Mucosa of descending colon (tissue), 3 donors: ENCODE data around the gene S100A7. TPM values are rescaled to one million over a fixed set of nuclear protein-coding genes. Genes with fewer than 3 reads are reported as not detected.

ENCODE experiments used
- ATAC-seq: fragments of 200-7000 bp; cut with Tn5 transposase; one replicate; pipeline ENCODE4 v1.9.1; 2020; ENCODE audit warnings: mild to moderate bottlenecking, moderate library complexity
- DNase-seq, 3 donors: peaks; one replicate each; pipeline ENCODE4 v3.0.0-alpha.2; 2020
- H3K36me3 ChIP-seq: fragments of 200-600 bp; one replicate; pipeline ENCODE4 v1.8.0; 2021; ENCODE audit warnings: low read depth, mild to moderate bottlenecking
- H3K4me1 ChIP-seq: fragments of 200-600 bp; one replicate; pipeline ENCODE4 v1.8.0; 2021; ENCODE audit warnings: low read depth, mild to moderate bottlenecking
- H3K4me3 ChIP-seq: fragments of 200-600 bp; one replicate; pipeline ENCODE4 v1.8.0; 2021; ENCODE audit warnings: mild to moderate bottlenecking
- H3K9me3 ChIP-seq: fragments of 200-600 bp; one replicate; pipeline ENCODE4 v1.8.0; 2021; ENCODE audit warnings: mild to moderate bottlenecking
- CTCF ChIP-seq: fragments of 200-600 bp; IDR thresholded peaks from one replicate; pipeline ENCODE4 v1.8.0; 2022; ENCODE audit warnings: antibody characterized with exemption, mild to moderate bottlenecking
- intact Hi-C, 2 donors: fragments of 100-400 bp; cut with DNase I in 1 of 2; cut with micrococcal nuclease in 1 of 2; formaldehyde crosslinking; loops; one replicate each; pipeline versions ENCODE4 v1.11.0 to v1.11.1; 2022; cut with DNase I, micrococcal nuclease
- total RNA-seq, 3 donors: library from RNA; stranded (reverse); fragmentation: NEBNext Ultra II Directional in 2 of 3; extraction: Animal tissue kit (Norgen Biotek cat#: 25700) in 2 of 3; gene quantifications; one replicate each; pipeline versions ENCODE4 v1.2.1 to v1.2.4, GENCODE V29; 2021 to 2023
- donor health status: DM: no; HTN: no; CAD: no; lungs with moderate emphysema.
- donor health status: DM: no; HTN: no; CAD: no.
- donor health status: DM: no; HTN: yes; CAD: no.

The S100A7 gene
- total RNA-seq, 3 donors from 2014 or later = not detected

GRCh38 chr1:153430561-153430960, 29.9 kb downstream of the S100A7 start:
- TF ChIP-seq CTCF = no peak
- H3K9me3 ChIP-seq = no peaks in the 10 kb centered on the region
- H3K36me3 ChIP-seq = no peaks in the 10 kb centered on the region
- intact Hi-C loops = no loop called here
- H3K4me3 ChIP-seq = no peak overlapping the region
- DNase-seq = no peak
- no peak for ATAC-seq
- H3K4me1 ChIP-seq = no peaks in the 10 kb centered on the region

- DNase-seq (no peak), ATAC-seq (no peak)
- intact Hi-C loops = no loop called here
- Histone ChIP-seq H3K4me1 (no peaks in the 10 kb centered on the region), H3K4me3 (no peak overlapping the region), H3K9me3 (no peaks in the 10 kb centered on the region), H3K36me3 (no peaks in the 10 kb centered on the region)
- no peak for TF ChIP-seq CTCF
Measured at GRCh38 chr1:153430166-153430553, 30.3 kb downstream of the S100A7 start.

GRCh38 chr1:153429266-153430165, 30.9 kb downstream of the S100A7 start:
- Histone ChIP-seq H3K9me3 (no peaks in the 10 kb centered on the region), H3K4me1 (no peaks in the 10 kb centered on the region), H3K36me3 (no peaks in the 10 kb centered on the region), H3K4me3 (no peak overlapping the region)
- DNase-seq = no peak
- ATAC-seq = no peak
- no peak for TF ChIP-seq CTCF
- intact Hi-C loops = no loop called here

- H3K36me3 ChIP-seq = no peaks in the 10 kb centered on the region
- no peaks in the 10 kb centered on the region for H3K9me3 ChIP-seq
- no peak for TF ChIP-seq CTCF
- no peak overlapping the region for H3K4me3 ChIP-seq
- no peak for DNase-seq
- no peaks in the 10 kb centered on the region for H3K4me1 ChIP-seq
- ATAC-seq = no peak
- intact Hi-C loops = no loop called here
Measured at GRCh38 chr1:153428791-153429190, 31.7 kb downstream of the S100A7 start.

- intact Hi-C loops = no loop called here
- H3K36me3 ChIP-seq = no peaks in the 10 kb centered on the region
- no peaks in the 10 kb centered on the region for H3K4me1 ChIP-seq
- no peak overlapping the region for H3K4me3 ChIP-seq
- no peak for TF ChIP-seq CTCF
- H3K9me3 ChIP-seq = no peaks in the 10 kb centered on the region
- ATAC-seq (no peak), DNase-seq (no peak)
Measured at GRCh38 chr1:153428073-153428638, 32.3 kb downstream of the S100A7 start.
